Mucosa of descending colon (tissue), 3 donors: ENCODE measurements around the gene KDM4C. TPM values are rescaled to one million over a fixed set of nuclear protein-coding genes. Genes with fewer than 3 reads are reported as not detected.

Experiments
- ATAC-seq: fragments of 200-7000 bp; cut with Tn5 transposase; one replicate; pipeline ENCODE4 v1.9.1; 2020; ENCODE audit warnings: mild to moderate bottlenecking, moderate library complexity
- DNase-seq, 3 donors: peaks; one replicate each; pipeline ENCODE4 v3.0.0-alpha.2; 2020
- H3K36me3 ChIP-seq: fragments of 200-600 bp; one replicate; pipeline ENCODE4 v1.8.0; 2021; ENCODE audit warnings: low read depth, mild to moderate bottlenecking
- H3K4me1 ChIP-seq: fragments of 200-600 bp; one replicate; pipeline ENCODE4 v1.8.0; 2021; ENCODE audit warnings: low read depth, mild to moderate bottlenecking
- H3K4me3 ChIP-seq: fragments of 200-600 bp; one replicate; pipeline ENCODE4 v1.8.0; 2021; ENCODE audit warnings: mild to moderate bottlenecking
- H3K9me3 ChIP-seq: fragments of 200-600 bp; one replicate; pipeline ENCODE4 v1.8.0; 2021; ENCODE audit warnings: mild to moderate bottlenecking
- intact Hi-C, 2 donors: fragments of 100-400 bp; cut with DNase I in 1 of 2; cut with micrococcal nuclease in 1 of 2; formaldehyde crosslinking; loops; one replicate each; pipeline versions ENCODE4 v1.11.0 to v1.11.1; 2022; cut with DNase I, micrococcal nuclease
- total RNA-seq, 3 donors: library from RNA; stranded (reverse); fragmentation: NEBNext Ultra II Directional in 2 of 3; extraction: Animal tissue kit (Norgen Biotek cat#: 25700) in 2 of 3; gene quantifications; one replicate each; pipeline versions ENCODE4 v1.2.1 to v1.2.4, GENCODE V29; 2021 to 2023
- TF ChIP-seq, protein P1 (sequence below): fragments of 200-600 bp; IDR thresholded peaks from one replicate; pipeline ENCODE4 v1.8.0; 2022; ENCODE audit warnings: antibody characterized with exemption, mild to moderate bottlenecking
- donor health status: DM: no; HTN: no; CAD: no; lungs with moderate emphysema.
- donor health status: DM: no; HTN: no; CAD: no.
- donor health status: DM: no; HTN: yes; CAD: no.

KDM4C gene
- total RNA-seq, 3 donors from 2014 or later: 44.6 to 74.9 (median 50.9) TPM

DNA sequence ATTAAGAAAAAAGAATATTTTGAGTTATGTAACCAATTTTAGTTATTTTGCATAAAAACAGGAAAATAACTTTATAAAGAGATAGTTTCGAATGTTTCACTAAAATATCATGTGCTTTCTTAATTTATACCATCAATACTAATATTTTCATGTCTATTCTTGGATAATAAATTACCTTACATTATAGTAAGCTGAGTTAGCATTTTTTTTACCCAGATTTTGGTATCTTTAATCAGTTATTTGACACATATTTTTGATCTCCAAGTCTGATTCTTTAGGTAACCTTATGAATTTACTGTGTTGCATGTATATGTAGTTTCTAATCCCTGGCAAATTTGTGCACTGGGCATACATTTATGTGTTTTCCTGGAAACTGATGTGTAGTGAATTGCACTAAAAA, 138.0 kb downstream of the KDM4C start:
- intact Hi-C loops: no loop called here
- H3K36me3 ChIP-seq: no peaks in the 10 kb centered on the region
- H3K9me3 ChIP-seq: no peaks in the 10 kb centered on the region
- no peak overlapping the region for H3K4me3 ChIP-seq
- DNase-seq (no peak), ATAC-seq (no peak)
- TF ChIP-seq, protein P1, sequence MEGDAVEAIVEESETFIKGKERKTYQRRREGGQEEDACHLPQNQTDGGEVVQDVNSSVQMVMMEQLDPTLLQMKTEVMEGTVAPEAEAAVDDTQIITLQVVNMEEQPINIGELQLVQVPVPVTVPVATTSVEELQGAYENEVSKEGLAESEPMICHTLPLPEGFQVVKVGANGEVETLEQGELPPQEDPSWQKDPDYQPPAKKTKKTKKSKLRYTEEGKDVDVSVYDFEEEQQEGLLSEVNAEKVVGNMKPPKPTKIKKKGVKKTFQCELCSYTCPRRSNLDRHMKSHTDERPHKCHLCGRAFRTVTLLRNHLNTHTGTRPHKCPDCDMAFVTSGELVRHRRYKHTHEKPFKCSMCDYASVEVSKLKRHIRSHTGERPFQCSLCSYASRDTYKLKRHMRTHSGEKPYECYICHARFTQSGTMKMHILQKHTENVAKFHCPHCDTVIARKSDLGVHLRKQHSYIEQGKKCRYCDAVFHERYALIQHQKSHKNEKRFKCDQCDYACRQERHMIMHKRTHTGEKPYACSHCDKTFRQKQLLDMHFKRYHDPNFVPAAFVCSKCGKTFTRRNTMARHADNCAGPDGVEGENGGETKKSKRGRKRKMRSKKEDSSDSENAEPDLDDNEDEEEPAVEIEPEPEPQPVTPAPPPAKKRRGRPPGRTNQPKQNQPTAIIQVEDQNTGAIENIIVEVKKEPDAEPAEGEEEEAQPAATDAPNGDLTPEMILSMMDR: no peak
- no peaks in the 10 kb centered on the region for H3K4me1 ChIP-seq

DNA sequence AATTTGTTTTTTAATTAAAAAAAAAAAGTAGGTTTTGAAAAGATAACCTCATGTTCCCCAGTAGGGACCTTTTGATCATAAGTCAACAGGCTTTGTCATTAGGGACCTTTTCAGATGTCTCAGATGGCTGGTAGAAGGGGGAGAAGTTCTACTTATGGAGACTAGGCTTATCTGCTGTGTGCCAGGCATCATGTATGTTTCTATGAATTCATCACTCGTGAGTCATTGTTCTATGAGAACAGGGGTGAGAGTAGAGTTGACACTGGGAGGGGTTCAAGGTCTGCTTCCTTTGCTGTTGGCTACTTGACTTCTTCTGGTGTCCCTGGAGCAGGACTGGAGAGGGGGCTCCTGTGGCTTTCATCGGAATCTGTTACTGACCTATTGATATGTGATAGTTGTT, 138.8 kb downstream of the KDM4C start:
- H3K4me1 ChIP-seq: no peaks in the 10 kb centered on the region
- intact Hi-C loops: no loop called here
- H3K36me3 ChIP-seq: no peaks in the 10 kb centered on the region
- ATAC-seq (peak; percentile 32), DNase-seq (no peak)
- no peak overlapping the region for H3K4me3 ChIP-seq
- TF ChIP-seq, protein P1: no peak
- no peaks in the 10 kb centered on the region for H3K9me3 ChIP-seq

DNA sequence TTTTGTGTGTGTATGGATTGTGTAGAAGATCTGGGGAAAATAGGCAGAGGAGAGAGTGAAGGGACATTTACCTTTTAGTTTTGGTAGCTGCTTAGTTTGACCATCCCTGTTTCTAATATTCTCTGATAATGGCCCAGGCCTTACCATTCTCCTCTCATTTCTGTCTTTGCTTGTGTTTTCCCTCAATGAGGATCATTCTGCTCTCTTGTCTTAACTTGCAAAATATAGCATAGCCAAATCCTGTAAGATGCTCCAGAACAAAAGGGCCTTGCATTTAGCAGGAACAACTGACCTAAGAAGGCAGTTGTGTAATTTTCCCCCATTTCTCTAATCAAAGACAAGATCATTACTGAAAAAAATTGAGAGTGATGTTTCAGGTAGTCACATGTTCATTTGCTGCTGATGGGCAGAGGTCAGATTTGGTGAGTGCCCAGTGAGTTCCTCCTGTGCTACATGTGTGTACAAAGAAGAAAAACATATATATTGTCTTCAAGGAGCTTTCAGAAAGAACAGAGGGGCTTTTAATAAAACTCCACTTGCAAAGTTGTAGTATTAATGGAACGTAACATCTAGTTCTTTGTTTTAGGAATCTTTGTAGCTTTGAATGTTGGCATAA, 139.5 kb downstream of the KDM4C start:
- Histone ChIP-seq H3K9me3 (no peaks in the 10 kb centered on the region), H3K4me3 (no peak overlapping the region), H3K36me3 (no peaks in the 10 kb centered on the region), H3K4me1 (no peaks in the 10 kb centered on the region)
- ATAC-seq: no peak
- intact Hi-C loops: no loop called here
- DNase-seq: no peak
- TF ChIP-seq, protein P1: no peak

DNA sequence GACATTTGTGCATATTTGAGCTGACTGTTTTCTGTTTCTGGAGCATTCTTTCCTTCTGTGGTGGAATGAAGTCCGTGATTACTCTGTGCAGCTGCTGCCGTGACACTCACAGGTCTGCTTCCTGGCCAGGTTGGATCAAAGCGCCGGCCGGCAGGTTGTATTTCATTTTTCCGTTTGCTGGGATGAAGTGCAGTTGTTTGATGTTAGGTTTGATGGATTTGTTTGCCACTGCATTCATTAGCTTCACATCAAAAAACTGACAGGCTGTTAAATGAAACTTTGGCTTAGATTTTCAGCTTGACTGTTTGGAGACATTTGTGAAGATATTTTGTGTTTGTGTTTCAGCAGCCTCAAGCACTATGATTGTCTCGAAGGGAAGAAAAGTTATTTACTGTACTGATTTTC, 140.1 kb downstream of the KDM4C start:
- DNase-seq: peak; percentile 46 to 61 (median 46)
- no peak overlapping the region for H3K4me3 ChIP-seq
- TF ChIP-seq, protein P1: no peak

DNA sequence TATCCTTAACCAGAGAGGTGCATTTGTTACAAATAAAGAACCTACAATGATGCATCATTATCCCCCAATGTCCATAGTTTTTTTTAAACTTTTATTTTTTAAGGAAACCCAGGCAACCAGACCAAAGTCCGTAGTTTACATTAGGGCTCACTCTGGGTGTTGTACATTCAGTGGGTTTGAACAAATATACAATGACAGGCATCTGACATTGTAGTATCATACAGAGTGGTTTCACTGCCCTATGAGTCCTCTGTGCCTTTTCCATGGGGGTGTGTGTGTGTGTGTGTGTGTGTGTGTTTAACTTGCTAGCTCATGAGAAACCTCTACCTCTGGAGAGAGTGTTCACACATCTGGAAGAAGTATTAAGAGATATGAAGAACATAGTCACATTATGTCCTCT, 141.5 kb downstream of the KDM4C start:
- no peaks in the 10 kb centered on the region for H3K4me1 ChIP-seq
- intact Hi-C loops: no loop called here
- no peak overlapping the region for H3K4me3 ChIP-seq
- H3K36me3 ChIP-seq: no peaks in the 10 kb centered on the region
- ATAC-seq (peak; percentile 89), DNase-seq (peak in 1 of 3 donors; percentile 12)
- TF ChIP-seq, protein P1: no peak
- no peaks in the 10 kb centered on the region for H3K9me3 ChIP-seq

More for the DNA sequence above, 140.1 kb downstream of the KDM4C start:
- Histone ChIP-seq H3K9me3 (no peaks in the 10 kb centered on the region), H3K36me3 (no peaks in the 10 kb centered on the region), H3K4me1 (no peaks in the 10 kb centered on the region)
- intact Hi-C loops: no loop called here
- peak; percentile 73 for ATAC-seq
